Mesenteric fat pad (tissue), 1 donor: ENCODE data around the gene MEN1. TPM values are rescaled to one million over a fixed set of nuclear protein-coding genes. Genes with fewer than 3 reads are reported as not detected.

ENCODE experiments used
- DNase-seq: peaks from one replicate; pipeline ENCODE4 v3.0.0-alpha.2; 2020; ENCODE audit warnings: low spot score
- total RNA-seq: library from RNA; stranded (reverse); fragmentation: NEBNext Ultra II Directional; extraction: Animal tissue kit (Norgen Biotek cat#: 25700); gene quantifications from one replicate; pipeline ENCODE4 v1.2.1, GENCODE V29; 2021
- donor health status: DM: yes; HTN: yes; CAD: no.

Gene MEN1
- total RNA-seq, 1 donor from 2014 or later: 18.5 TPM

GRCh38 chr11:64803158-64803845 lies 7.0 kb downstream of the MEN1 start, which contains the start of gene MAP4K2:
Gene MAP4K2, minus strand, starts transcription at chr11:64803214. Its CDS starts 65 bp downstream, at chr11:64803149.
- DNase-seq: no peak

DNA sequence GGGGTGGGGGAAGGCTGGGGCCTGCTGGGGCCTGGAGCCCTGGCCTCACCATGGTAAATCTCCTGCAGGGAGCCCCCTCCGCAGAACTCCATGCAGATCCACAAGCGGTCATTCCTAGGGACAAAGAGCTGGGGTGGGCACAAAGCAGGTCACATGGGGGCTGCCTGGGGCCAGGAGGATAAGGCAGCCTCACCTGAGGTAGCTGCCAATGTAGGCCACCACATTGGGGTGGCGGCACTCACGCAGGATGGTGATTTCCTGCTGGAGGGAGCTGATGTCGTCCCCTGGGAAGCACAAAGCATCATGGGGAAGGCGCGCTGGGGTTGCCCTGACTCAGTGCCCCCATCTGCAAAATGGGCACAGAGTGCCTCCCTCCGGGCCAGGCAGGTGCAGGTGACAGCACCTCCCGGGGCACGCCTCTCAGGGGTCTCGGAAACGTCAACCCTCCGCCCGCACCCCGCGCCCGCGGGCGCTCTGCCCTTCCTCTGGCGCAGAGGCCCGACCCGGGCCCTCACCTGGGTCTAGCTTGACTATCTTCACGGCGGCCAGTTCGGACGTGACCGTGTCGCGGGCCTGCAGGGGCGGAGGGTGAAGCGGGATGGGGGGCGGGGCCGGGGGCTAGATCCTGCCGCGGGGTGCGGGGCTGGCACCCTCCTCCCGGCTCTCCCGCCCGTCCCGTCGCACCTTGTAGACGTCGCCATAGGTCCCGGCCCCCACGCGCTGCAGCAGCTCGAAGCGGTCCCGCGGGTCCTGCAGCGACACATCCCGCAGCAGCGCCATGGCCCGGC lies 7.8 kb downstream of the MEN1 start:
- no peak for DNase-seq

GRCh38 chr11:64801561-64802369 lies 8.6 kb downstream of the MEN1 start:
- DNase-seq: no peak

DNA sequence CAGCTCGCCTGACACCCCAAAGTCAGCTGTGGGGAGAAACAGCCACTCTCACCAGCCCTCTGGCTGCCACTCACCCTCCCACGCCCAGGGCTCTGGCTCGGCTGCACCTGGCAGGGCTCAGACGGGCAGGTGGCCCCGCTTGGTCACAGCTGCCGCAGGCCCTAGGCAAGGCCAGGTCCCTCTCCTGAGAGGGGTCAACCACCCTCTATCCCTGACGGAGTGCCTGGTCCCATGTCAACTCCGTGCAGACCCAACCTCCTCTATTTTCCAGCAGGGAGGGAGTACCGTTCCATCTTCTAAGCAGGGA lies 9.2 kb downstream of the MEN1 start:
- no peak for DNase-seq

GRCh38 chr11:64800303-64801157 lies 9.8 kb downstream of the MEN1 start:
- DNase-seq: no peak

- DNase-seq: no peak
These were observed 10.6 kb downstream of the MEN1 start for GRCh38 chr11:64799623-64800302.

DNA sequence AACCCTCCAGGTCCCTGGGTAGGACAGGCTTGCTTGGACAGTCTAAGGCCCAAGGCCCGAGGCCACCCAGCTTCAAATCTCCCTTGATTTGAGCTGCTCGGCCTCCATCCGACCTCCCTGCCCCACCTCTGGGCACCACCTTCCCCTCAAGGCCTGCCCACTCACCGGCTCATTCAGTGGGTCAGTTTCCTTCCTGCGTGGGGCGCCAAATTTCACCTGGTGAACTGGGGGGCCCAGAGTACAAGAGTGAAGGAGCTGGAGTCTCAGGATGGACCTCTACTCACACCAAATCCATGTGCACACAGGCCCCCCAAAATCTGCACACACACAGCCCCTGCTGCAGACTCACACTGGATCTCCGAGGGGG lies 11.1 kb downstream of the MEN1 start:
- DNase-seq: no peak

- no peak for DNase-seq
These were observed 13.4 kb downstream of the MEN1 start for GRCh38 chr11:64796757-64797541.

- DNase-seq: no peak
These were observed 14.1 kb downstream of the MEN1 start for GRCh38 chr11:64796047-64796756.

DNA sequence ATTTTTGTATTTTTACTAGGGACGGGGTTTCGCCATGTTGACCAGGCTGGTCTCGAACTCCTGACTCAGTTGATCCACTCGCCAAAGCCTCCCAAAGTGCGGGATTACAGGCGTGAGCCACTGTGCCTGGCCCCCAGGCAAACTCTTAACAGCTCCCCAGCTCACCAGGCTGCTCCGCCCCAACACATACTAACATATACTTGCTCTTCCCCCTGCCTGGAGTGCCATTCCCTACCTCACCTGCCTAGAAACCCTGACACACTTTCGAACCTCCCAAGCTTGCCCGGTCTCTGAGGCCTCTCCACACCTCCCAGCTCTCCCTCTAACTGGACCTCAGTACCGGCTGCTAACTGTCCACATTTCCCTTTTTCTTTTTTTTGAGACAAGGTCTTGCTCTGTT lies 15.8 kb downstream of the MEN1 start:
- DNase-seq: peak; percentile 71

- DNase-seq: peak; percentile 80
These were observed 16.8 kb downstream of the MEN1 start for GRCh38 chr11:64793271-64794160.

DNA sequence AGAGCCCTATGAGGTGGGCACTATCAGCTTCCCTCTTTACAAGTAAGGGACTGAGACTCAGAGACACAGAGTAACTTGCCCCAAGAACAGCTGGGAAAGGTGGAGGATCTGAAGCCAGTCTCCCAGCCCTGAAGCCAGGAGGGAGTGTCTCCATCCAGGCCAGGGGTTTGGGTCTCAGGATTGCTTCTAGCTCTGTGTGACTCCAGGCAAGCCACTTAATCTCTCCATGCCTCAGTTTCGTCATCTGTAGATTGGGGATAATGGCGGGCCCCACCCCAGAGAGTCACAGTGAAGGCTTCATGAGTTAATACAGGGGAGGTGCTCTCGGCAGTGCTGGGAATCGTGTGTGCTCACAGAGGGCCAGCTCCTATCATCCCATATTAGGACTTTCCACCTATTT lies 17.9 kb downstream of the MEN1 start:
- DNase-seq: peak; percentile 76

DNA sequence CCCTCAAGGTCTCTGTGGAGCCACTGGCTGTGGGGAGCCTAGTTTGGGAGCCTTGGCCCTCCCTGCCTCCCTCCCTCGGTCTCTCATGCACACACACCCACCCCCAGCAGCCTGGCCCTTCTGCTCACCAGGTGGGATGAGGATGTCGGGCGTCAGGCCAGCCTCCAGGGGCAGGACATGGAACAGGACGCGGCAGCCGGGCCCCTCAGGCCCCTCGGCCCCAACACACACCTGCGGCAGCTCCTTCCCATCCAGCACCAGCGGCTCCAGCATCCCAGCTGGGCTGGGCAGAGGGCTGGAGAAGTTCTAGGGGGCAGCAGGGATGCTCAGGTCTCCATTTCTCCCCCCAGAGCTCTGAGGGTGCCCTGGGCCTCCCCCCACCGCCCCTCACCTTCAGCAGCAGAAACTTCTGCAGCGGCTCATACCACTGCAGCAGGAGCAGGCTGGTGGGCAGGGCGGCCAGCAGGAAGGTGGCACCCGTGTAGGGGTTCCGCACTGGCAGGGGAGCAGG lies 18.5 kb downstream of the MEN1 start:
- DNase-seq: peak; percentile 77

DNA sequence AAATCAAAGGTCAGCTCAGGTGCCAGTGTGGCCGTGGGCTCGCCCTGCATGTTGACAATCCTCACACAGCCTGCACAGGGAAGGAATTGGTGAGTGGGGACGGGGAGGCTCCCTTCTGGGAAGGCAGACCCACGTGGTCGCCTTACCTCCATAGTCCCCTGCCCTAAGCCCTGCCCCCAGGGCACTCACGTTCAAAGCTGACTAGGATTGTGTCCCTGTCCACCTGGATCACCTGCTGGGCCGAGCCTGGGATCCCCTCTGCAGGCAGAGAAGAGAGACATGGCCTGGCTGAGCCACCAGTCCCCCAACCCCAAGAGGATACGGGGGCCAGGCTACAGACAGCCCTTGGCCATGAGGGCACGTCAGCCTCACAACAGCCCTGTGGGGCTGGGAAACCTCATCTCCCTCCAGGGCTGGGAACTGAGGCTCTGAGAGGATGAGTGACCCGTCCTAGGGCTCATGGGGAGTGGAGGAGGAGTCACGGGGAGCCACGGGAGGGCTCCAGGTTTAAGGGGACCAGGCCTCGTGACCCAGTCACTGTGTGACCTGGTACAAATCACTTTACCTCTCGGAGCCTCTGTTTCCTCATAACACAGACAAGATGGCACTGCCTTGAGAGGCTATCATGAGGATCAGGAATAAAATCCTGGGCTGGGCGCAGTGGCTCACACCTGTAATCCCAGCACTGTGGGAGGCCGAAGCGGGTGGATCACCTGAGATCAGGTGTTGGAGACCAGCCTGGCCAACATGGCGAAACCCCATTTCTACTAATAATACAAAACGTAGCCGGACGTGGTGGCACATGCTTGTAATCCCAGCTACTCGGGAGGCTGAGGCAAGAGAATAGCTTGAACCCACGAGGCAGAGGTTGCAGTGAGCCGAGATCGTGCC lies 19.9 kb downstream of the MEN1 start:
- peak; percentile 87 for DNase-seq

- DNase-seq: peak; percentile 82
These were observed 20.8 kb downstream of the MEN1 start for GRCh38 chr11:64789331-64790204.
